T-helper 1 cell treated with Interleukin-12 subunit alpha and Interleukin-12 subunit beta and Interleukin-4 antibody, amounts not matched to agents 30 ng/mL and 1 ng/mL, for 36 hours (primary cell): ENCODE data around the gene DENND2D. TPM values are rescaled to one million over a fixed set of nuclear protein-coding genes. Genes with fewer than 3 reads are reported as not detected.

ENCODE experiments used
- intact Hi-C: fragments of 100-400 bp; cut with micrococcal nuclease; formaldehyde crosslinking; loops from one replicate; pipeline ENCODE4 v1.15.1; 2024
- total RNA-seq: library from RNA; stranded (reverse); gene quantifications from 2 replicates; pipeline ENCODE4 v1.2.3, GENCODE V29; 2022

The DENND2D gene
- total RNA-seq, 1 donor from 2014 or later = 263 TPM

- intact Hi-C loops = no loop called here
These were observed 9.5 kb downstream of the DENND2D start for GRCh38 chr1:111190931-111191451.

DNA sequence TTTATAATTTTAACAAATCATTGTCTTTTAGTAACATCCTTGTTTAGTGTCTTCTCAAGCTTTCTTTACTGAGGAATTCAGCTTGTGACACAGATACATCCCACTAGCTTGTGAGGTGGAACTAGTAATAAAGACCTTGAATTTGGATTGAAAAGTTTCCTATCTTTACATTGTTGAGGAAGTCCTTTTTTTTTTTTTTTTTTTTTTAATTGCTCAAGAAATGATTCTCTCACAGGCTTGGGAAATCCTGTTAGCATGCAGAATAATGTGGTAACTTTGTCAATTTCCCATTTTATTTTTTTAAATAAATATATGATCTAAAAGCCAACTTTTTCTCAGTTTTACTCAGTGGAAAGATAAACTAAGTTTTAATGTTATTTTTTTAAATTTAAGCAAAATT lies 15.8 kb downstream of the DENND2D start:
- intact Hi-C loops = loop anchor here (5.0 kb wide), 1 partner anchor 38 kb away; no protein-coding TSS in a partner anchor

- intact Hi-C loops = no loop called here
These were observed 17.0 kb downstream of the DENND2D start for GRCh38 chr1:111183308-111184069.

DNA sequence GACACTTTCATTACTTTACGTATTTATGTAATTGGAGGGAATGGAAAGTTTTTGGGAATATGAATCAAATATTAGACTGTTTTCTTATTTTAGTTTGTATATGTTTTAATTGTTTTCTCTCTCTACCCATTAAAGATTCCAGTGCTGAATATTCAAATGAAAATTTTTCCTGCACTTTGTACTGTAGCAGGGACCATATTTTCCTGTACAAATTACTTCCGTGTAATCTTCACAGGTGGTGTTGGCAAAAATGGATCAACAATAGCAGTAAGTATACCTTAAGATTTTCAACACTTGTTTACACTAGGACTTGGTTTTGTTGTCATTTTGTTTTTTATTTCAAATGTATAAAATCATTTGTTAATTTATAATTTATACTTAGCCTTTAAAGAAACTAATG lies 18.4 kb downstream of the DENND2D start:
- intact Hi-C loops = no loop called here

GRCh38 chr1:111179968-111180533 lies 20.4 kb downstream of the DENND2D start:
- intact Hi-C loops = no loop called here

DNA sequence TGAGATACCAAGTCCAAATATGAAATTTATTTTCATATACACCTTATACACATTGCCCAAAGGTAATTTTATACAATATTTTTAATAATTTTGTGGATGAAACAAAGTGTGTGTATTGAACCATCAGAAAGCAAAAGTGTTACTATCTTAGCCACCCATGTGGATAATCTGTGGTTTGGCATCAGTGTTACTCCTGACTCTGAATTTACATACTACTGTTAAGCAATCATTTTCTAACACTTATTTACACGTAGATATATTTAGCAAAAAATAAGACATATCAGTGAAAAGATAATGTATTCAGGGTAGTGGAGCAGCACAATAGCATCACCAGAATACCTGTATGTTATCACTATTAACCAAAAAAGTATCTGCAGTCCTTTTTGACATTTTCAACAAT lies 23.8 kb downstream of the DENND2D start:
- intact Hi-C loops = no loop called here

DNA sequence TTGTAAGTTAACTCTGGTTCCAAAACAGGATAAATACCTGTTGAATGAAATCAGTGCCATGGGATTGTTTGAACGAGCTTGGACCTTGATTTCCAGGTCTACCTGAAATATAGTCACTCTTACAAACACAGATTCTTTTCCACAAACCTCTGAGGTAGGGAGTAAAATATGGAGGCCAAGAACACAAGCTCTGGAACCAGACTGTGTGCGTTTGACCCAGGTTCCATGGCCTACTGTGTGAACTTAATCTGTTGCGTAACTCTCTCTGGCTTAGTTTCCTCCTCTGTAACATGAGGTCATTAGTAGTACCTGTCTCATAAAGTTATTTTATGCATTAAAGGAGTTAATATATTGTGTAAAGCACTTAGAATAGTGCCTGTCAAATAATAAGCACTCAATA lies 25.1 kb downstream of the DENND2D start:
- intact Hi-C loops = no loop called here

DNA sequence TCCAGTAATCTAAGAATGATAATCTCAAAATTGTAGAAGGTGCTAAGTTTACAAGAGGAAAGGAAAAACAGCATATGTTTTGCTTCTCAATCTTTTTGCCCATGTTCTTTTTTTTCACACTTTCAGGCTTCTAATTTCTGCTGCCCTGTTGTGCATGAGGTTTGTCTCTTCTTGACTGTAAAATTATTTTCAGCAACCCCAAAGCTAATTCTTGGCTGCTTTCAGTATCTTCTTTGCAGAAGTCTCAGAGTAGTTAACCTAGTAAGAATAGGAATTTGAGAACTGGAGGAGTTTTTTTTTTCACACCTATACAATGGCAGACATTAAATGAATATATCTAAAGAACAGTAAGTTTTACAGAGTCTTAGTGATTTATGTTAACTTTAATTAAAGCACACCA lies 26.4 kb downstream of the DENND2D start:
- intact Hi-C loops = no loop called here

GRCh38 chr1:111172463-111172862 lies 28.0 kb downstream of the DENND2D start:
- intact Hi-C loops = no loop called here

DNA sequence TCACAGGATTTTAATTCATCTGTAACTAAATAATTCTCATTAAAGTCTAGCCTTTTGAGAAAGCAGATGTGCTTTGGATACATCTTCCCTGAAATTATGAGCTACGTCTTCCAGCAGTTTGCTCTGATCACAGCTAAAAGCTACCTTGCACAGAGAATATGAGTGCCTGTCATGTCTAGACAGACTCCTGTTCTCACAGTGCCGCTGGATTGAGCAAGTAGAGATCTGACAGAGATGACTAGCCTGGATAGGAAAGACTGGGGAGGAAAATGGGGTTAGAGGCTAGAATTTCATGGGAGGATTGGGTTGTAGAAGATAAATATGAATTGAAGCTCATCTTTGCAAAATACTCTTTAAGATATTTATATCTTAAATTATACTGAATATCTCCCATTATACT lies 36.3 kb downstream of the DENND2D start:
- intact Hi-C loops = no loop called here

- intact Hi-C loops = no loop called here
These were observed 37.1 kb downstream of the DENND2D start for GRCh38 chr1:111163363-111163762.

DNA sequence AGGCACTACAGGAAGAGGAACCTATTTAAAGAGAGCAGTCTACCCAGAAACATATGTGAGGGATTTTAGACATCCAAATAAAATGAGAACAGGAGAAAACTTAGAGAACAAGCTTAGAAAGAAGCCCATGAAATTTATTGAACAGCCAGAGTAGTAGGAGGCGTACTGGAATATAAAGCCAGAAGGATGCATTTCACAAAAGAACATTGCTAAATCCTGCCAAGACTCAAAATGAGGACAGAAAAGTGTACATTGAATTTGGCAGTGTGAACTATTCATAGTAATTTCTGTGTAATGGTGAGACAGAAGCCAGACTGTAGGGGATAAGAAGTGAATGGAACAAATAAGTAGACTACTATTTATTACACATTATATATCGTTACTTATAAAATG lies 38.0 kb downstream of the DENND2D start:
- intact Hi-C loops = no loop called here

DNA sequence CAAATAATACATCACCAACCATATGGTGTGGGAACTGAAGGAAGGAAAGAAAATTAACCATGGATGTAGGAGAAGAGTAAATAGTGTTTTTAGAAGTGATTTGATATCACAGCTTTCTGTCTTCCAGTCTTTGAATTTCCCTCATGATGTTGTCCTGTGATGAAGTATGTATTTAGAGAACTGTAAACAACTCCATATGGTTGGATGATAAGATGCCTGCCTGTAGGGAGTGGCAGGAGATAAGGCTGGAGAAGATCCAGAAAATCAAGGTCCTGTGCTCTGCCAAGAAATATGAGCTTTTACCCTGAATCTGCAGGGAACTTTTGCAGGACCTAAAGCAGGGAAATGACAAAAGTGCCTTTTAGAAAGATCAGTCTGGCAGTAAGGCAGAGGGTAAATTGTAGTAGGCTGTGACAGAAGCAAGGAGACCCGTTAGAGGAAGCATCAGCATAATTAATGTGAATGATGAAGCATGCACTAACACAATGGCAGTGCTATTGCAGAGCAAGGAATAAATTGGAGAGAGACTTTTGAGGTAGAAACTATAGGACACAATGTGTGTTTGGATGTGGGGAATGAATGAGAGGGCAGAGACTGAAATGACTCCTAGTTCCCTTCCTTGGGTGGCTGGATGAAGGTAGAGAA lies 38.5 kb downstream of the DENND2D start:
- intact Hi-C loops = no loop called here

DNA sequence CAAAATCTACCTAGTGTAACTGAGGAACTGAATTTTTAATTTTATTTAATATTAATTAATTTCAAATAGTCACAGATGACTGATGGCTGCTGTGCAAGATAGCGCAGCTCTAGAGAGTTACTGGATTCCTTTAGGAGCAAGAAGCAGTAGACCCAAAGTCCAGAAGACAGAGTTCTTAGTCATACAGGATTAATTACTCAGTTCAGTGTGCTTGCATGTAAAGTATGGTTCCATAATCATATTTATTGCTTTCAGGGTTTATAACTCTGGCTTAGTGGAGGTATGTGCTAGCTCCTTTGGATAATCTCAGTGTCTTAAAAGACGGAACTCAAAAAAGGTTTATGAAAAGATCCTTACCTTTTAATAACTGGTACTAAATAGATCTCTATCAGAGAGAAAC lies 43.0 kb downstream of the DENND2D start:
- intact Hi-C loops = no loop called here

DNA sequence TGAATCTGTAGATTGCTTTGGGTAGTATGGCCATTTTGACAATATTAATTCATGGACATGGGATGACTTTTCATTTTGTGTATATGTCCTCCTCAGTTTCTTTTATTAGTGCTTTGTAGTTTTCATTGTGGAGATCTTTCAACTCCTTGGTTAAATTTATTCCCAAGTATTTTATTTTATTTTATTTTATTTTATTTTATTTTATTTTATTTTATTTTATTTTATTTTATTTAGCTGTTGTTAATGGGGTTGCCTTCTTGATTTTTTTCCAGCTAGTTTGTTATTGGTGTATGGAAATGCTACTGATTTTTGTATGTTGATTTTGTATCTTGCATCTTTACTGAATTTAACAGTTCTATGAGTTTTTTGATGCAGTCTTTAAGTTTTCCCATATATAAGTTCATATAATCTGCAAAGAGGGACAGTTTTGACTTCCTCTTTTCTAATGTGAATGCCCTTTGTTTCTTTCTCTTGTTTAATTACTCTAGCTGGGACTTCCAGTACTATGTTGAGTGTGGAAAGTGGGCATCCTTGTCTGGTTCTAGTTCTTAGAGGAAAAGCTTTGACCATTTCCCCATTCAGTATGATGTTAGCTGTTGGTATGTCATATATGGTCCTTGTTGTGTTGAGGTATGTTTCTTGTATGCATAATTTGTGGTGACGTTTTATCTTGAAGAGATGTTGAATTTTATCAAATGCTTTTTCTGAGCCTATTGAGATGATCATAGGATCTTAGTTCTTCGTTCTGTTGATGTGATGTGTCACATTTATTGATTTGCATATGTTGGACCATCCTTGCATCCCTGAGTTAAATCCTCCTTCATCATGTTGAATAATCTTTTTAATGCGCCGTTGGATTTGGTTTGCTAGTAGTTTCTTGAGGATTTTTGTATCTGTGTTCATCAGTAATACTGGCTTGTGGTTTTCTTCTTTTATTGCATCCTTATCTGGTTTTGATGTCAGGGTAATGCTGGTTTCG lies 46.1 kb downstream of the DENND2D start:
- intact Hi-C loops = no loop called here

DNA sequence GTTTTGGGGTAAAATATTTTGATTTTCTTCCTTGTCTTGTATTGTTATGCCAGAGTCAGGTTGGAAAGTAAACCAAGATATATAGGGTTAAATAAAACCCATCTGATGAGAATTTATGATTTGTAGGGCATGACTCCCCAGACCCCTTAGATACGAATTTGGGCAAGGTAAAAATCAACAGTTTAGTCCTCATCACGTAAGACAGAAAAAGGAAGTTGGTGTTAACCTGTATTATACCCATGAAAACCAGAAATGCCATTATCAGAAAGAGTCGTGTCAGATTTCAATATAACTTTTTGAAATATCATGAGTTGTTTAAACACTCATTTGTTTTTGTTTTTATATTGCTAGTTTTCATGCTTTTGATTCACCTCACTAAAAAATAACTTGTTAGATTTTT lies 48.6 kb downstream of the DENND2D start:
- intact Hi-C loops = no loop called here

GRCh38 chr1:111148376-111148881 lies 52.0 kb downstream of the DENND2D start:
- intact Hi-C loops = loop anchor here (10.0 kb wide), 2 partner anchors 476 to 1466 kb away; partner anchors contain the start of genes CAPZA1 and ST7L

- intact Hi-C loops = loop anchor here (10.0 kb wide), 2 partner anchors 477 to 1467 kb away; partner anchors contain the start of genes CAPZA1 and ST7L
These were observed 52.5 kb downstream of the DENND2D start for GRCh38 chr1:111147948-111148347.

- intact Hi-C loops = loop anchor here (10.0 kb wide), 2 partner anchors 479 to 1469 kb away; partner anchors contain the start of genes CAPZA1 and ST7L
These were observed 54.3 kb downstream of the DENND2D start for GRCh38 chr1:111145963-111146768.

- intact Hi-C loops = loop anchor here (10.0 kb wide), 2 partner anchors 479 to 1469 kb away; partner anchors contain the start of genes CAPZA1 and ST7L
These were observed 54.9 kb downstream of the DENND2D start for GRCh38 chr1:111145542-111145941.
